Endothelial cell of umbilical vein (primary cell): Measurements from ENCODE around the gene PCDH9. TPM values are rescaled to one million over a fixed set of nuclear protein-coding genes. Genes with fewer than 3 reads are reported as not detected.

Experiments used
- BruUV-seq: library from RNA; stranded (reverse); fragments of 400-500 nt; replicated peaks from 2 replicates; lab custom pipeline; 2021; lab: Mats Ljungman, UMichigan
- CTCF ChIA-PET: fragments of 300-600, 350-600 bp; sonication (Branson Sonifier 250); formaldehyde crosslinking; loops from one replicate; lab custom pipeline; 2021; ENCODE audit warnings: antibody characterized with exemption, inconsistent platforms; lab: Charles Lee
- POLR2A ChIA-PET: fragments of 300-600, 350-600 bp; sonication (Branson Sonifier 250); formaldehyde crosslinking; loops from one replicate; lab custom pipeline; 2021; ENCODE audit warnings: antibody characterized with exemption, inconsistent platforms; lab: Charles Lee
- DNase-seq: peaks from one replicate; pipeline ENCODE4 v3.0.0-alpha.2; 2011; ENCODE audit warnings: low read depth, low spot score
- FAIRE-seq: peaks from 2 replicates; lab custom pipeline; 2011; peaks lifted over from hg19 to GRCh38; lab: Jason Lieb, UNC
- H2AFZ ChIP-seq: 2 replicates; pipeline ENCODE4 v1.6.0; 2012; ENCODE audit warnings: low read depth, low read length, control low read depth, inconsistent platforms
- H3K27ac ChIP-seq: 2 replicates; pipeline ENCODE4 v1.5.1; 2011; ENCODE audit warnings: low read depth, mild to moderate bottlenecking, control low read depth, low read length, moderate library complexity; ENCODE audit not compliant: insufficient read depth
- H3K27me3 ChIP-seq, 2 experiments: 2 replicates each; pipeline versions ENCODE4 v1.6.0 to v1.6.1; 2011; ENCODE audit warnings: low read length in 2 of 2, mixed read lengths in 1 of 2; ENCODE audit not compliant: control insufficient read depth in 2 of 2, insufficient read depth in 2 of 2
- H3K36me3 ChIP-seq, 2 experiments: 2 replicates in 1 of 2; 3 replicates in 1 of 2; pipeline ENCODE4 v1.5.1; 2011; ENCODE audit warnings: low read length in 2 of 2, mild to moderate bottlenecking in 1 of 2, moderate library complexity in 1 of 2; ENCODE audit not compliant: control insufficient read depth in 2 of 2, insufficient read depth in 2 of 2; ENCODE audit errors: extremely low read depth in 1 of 2
- H3K4me1 ChIP-seq: 3 replicates; pipeline ENCODE4 v1.5.1; 2011; ENCODE audit warnings: mild to moderate bottlenecking, low read length; ENCODE audit not compliant: control insufficient read depth, insufficient read depth; ENCODE audit errors: extremely low read depth
- H3K4me2 ChIP-seq: 2 replicates; pipeline ENCODE4 v1.6.1; 2011; ENCODE audit warnings: low read length, control low read depth, mixed read lengths; ENCODE audit not compliant: insufficient read depth
- H3K4me3 ChIP-seq, 3 experiments: fragments of 200-600 bp in 1 of 3; sonication (generic), shearing (Covaris generic) in 1 of 3; replicated peaks in 1 of 3; 2 replicates each; pipeline ENCODE4 v1.5.1; 2011 to 2016; ENCODE audit warnings: control low read depth in 3 of 3, low read length in 3 of 3, mild to moderate bottlenecking in 2 of 3, inconsistent platforms in 1 of 3, low read depth in 1 of 3, moderate library complexity in 1 of 3; ENCODE audit not compliant: insufficient read depth in 1 of 3
- H3K79me2 ChIP-seq: 2 replicates; pipeline ENCODE4 v1.6.0; 2012; ENCODE audit warnings: low read length, inconsistent platforms; ENCODE audit not compliant: control insufficient read depth, insufficient read depth
- H3K9ac ChIP-seq: replicated peaks from 2 replicates; pipeline ENCODE3; 2011; ENCODE audit warnings: low read length, control low read depth; ENCODE audit not compliant: insufficient read depth; ENCODE audit errors: extremely low read depth
- H3K9me1 ChIP-seq: replicated peaks from 3 replicates; pipeline ENCODE4 v1.6.0; 2011; ENCODE audit warnings: mild to moderate bottlenecking, low read length; ENCODE audit not compliant: control insufficient read depth, insufficient read depth; ENCODE audit errors: extremely low read depth
- H3K9me3 ChIP-seq: replicated peaks from 2 replicates; pipeline ENCODE4 v1.5.1; 2012; ENCODE audit warnings: low read length, inconsistent platforms; ENCODE audit not compliant: control insufficient read depth, insufficient read depth
- H4K20me1 ChIP-seq: replicated peaks from 2 replicates; pipeline ENCODE3; 2011; ENCODE audit warnings: mild to moderate bottlenecking, low read length; ENCODE audit not compliant: control insufficient read depth, insufficient read depth; ENCODE audit errors: extremely low read depth
- CTCF ChIP-seq, 2 donors: IDR thresholded peaks; 1 replicate in 1 of 2; 2 replicates in 1 of 2; pipeline ENCODE4 v1.5.1; 2011; ENCODE audit warnings: low read length in 2 of 2, mild to moderate bottlenecking in 2 of 2, moderate library complexity in 2 of 2, control low read depth in 1 of 2, inconsistent platforms in 1 of 2, low read depth in 1 of 2; ENCODE audit not compliant: insufficient read depth in 1 of 2; ENCODE audit errors: extremely low read depth in 1 of 2
- EZH2 ChIP-seq: IDR thresholded peaks from 2 replicates; pipeline ENCODE4 v1.6.1; 2012; ENCODE audit warnings: borderline replicate concordance, low read depth, mild to moderate bottlenecking, moderate library complexity, low read length, inconsistent platforms; ENCODE audit not compliant: severe bottlenecking
- FOS ChIP-seq: IDR thresholded peaks from 2 replicates; pipeline ENCODE4 v1.6.1; 2011; ENCODE audit warnings: mild to moderate bottlenecking, low read length, moderate library complexity, borderline replicate concordance; ENCODE audit not compliant: insufficient read depth
- GATA2 ChIP-seq: IDR thresholded peaks from 2 replicates; pipeline ENCODE4 v1.7.0; 2011; ENCODE audit warnings: low read depth, mild to moderate bottlenecking, moderate library complexity, mixed read lengths, low read length; ENCODE audit not compliant: insufficient read length, insufficient read depth
- JUN ChIP-seq: IDR thresholded peaks from 2 replicates; pipeline ENCODE4 v1.6.1; 2011; ENCODE audit warnings: borderline replicate concordance, low read depth; ENCODE audit not compliant: insufficient read length, insufficient read depth
- MAX ChIP-seq: IDR thresholded peaks from 2 replicates; pipeline ENCODE4 v1.6.1; 2011; ENCODE audit not compliant: insufficient read depth, insufficient read length
- MYC ChIP-seq: IDR thresholded peaks from one replicate; pipeline ENCODE4 v1.6.1; 2011; ENCODE audit warnings: mild to moderate bottlenecking, low read depth, low read length
- POLR2A ChIP-seq: IDR thresholded peaks from 2 replicates; pipeline ENCODE4 v1.6.1; 2012; ENCODE audit warnings: low read depth, mild to moderate bottlenecking, control low read depth, low read length
- POLR2AphosphoS5 ChIP-seq: IDR thresholded peaks from 2 replicates; pipeline ENCODE4 v1.6.1; 2012; ENCODE audit warnings: low read depth, mild to moderate bottlenecking, control low read depth, low read length, moderate library complexity; ENCODE audit not compliant: insufficient read depth
- dilution Hi-C: fragments of 300-500 bp; cut with MboI; formaldehyde crosslinking; loops from one replicate; pipeline ENCODE4 v1.15.0; 2019; ENCODE audit warnings: low sequenced_read_pairs; ENCODE audit not compliant: extremely low pct_ligation_motif_present
- intact Hi-C: fragments of 100-400 bp; cut with micrococcal nuclease; formaldehyde crosslinking; loops from one replicate; pipeline ENCODE4 v1.10.0; 2022
- polyA plus RNA-seq, 4 experiments: library from polyadenylated mRNA; depleted of rRNA in 3 of 4; stranded (reverse) in 3 of 4; unstranded in 1 of 4; fragments of >200 nt; gene quantifications; 2 replicates each; pipeline versions ENCODE4 v1.2.1 to v1.2.3, GENCODE V29; 2011 to 2012; ENCODE audit warnings: missing spikeins in 1 of 4
- total RNA-seq: library from RNA; stranded (reverse); gene quantifications from 2 replicates; pipeline ENCODE4 v1.2.3, GENCODE V29; 2021

Gene PCDH9
- total and polyA plus RNA-seq, 2 donors (not counting 3 experiments of a cell fraction or from before 2014, with no cell fraction given): 1.1 to 5.2 TPM

- no peaks in the 10 kb centered on the region for H3K36me3 ChIP-seq
- ChIA-PET POLR2A (no interaction called here), CTCF (no interaction called here)
- TF ChIP-seq JUN (no peak), CTCF (IDR thresholded peaks at IDR 0.05; ENCODE audit: extremely low read depth in 1 of 2, insufficient read depth in 1 of 2, low read depth in 1 of 2, low read length in 2 of 2) (no peak), MYC (no peak)
- no peaks in the 10 kb centered on the region for H3K27me3 ChIP-seq
- no peaks in the 10 kb centered on the region for H4K20me1 ChIP-seq
- no TSS peak for BruUV-seq
- DNase-seq (no peak), FAIRE-seq (no peak)
- H3K4me1 ChIP-seq: no peaks in the 10 kb centered on the region
- no peak overlapping the region for H3K9ac ChIP-seq
- dilution Hi-C loops (no loop called here), intact Hi-C loops (no loop called here)
- H3K79me2 ChIP-seq: no peaks in the 10 kb centered on the region
- no peaks in the 10 kb centered on the region for H3K9me3 ChIP-seq
- no peaks in the 10 kb centered on the region for H3K9me1 ChIP-seq
- no peak overlapping the region for H3K4me3 ChIP-seq
- no peak overlapping the region for H3K27ac ChIP-seq
- H2AFZ ChIP-seq: no peak overlapping the region
- no peak overlapping the region for H3K4me2 ChIP-seq
Observed at GRCh38 chr13:66586489-66586888, 643.6 kb downstream of the PCDH9 start.

GRCh38 chr13:66585669-66586203 is 644.4 kb downstream of the PCDH9 start:
- POLR2A ChIA-PET: no interaction called here
- dilution Hi-C loops (no loop called here), intact Hi-C loops (no loop called here)
- no peak overlapping the region for H3K4me2 ChIP-seq
- CTCF ChIA-PET: no interaction called here
- H3K36me3 ChIP-seq: no peaks in the 10 kb centered on the region
- H2AFZ ChIP-seq: no peak overlapping the region
- H3K27ac ChIP-seq: no peak overlapping the region
- no peaks in the 10 kb centered on the region for H3K79me2 ChIP-seq
- no peak overlapping the region for H3K4me3 ChIP-seq
- DNase-seq (no peak), FAIRE-seq (no peak)
- no TSS peak for BruUV-seq
- H3K9me3 ChIP-seq: no peaks in the 10 kb centered on the region
- TF ChIP-seq POLR2A: no peak
- no peak for TF ChIP-seq MYC
- no peak for TF ChIP-seq CTCF (IDR thresholded peaks at IDR 0.05; ENCODE audit: extremely low read depth in 1 of 2, insufficient read depth in 1 of 2, low read depth in 1 of 2, low read length in 2 of 2)
- no peak for TF ChIP-seq EZH2
- no peak for TF ChIP-seq GATA2
- TF ChIP-seq FOS: no peak
- TF ChIP-seq POLR2AphosphoS5: no peak
- no peak for TF ChIP-seq JUN
- no peak for TF ChIP-seq MAX
- no peaks in the 10 kb centered on the region for H4K20me1 ChIP-seq
- no peaks in the 10 kb centered on the region for H3K27me3 ChIP-seq
- no peaks in the 10 kb centered on the region for H3K4me1 ChIP-seq
- no peaks in the 10 kb centered on the region for H3K9me1 ChIP-seq
- H3K9ac ChIP-seq: no peak overlapping the region
